ENCODE data around the gene KANSL1. TPM values are rescaled to one million over a fixed set of nuclear protein-coding genes. Genes with fewer than 3 reads are reported as not detected.

Gene KANSL1
- total and polyA plus RNA-seq, 9 of the 15 experiments (the other 6 are each of a cell fraction or from before 2014, with no cell fraction given): 3.6 to 55.4 (median 31.8) TPM

- ATAC-seq: no peak
- POLR2A ChIA-PET: interaction anchor here (0.8 to 1.5 kb wide), 4 partner anchors 11 to 152 kb away, joined by 3 to 4 read pairs (median 4); no protein-coding TSS in a partner anchor
- in situ Hi-C loops (cut with MboI): no loop called here
Observed at GRCh38 chr17:46039592-46040186, 153.5 kb downstream of the KANSL1 start.

GRCh38 chr17:46038937-46039336, 154.3 kb downstream of the KANSL1 start:
- in situ Hi-C loops (cut with MboI): no loop called here
- TF ChIP-seq SIN3A (IDR thresholded peaks at IDR 0.05; ENCODE audit: borderline replicate concordance in 2 of 2, control insufficient read depth in 1 of 2, low read depth in 2 of 2, low read length in 2 of 2) (no peak), GATA2 (CRISPR knock-in tag; IDR thresholded peaks at IDR 0.05) (no peak), RFX7 (CRISPR knock-in tag; IDR thresholded peaks at IDR 0.05) (no peak), NR2C2 (CRISPR knock-in tag; IDR thresholded peaks at IDR 0.05) (no peak), NR2C2 (tag; IDR thresholded peaks at IDR 0.05) (no peak), RFX1 (IDR thresholded peaks at IDR 0.05) (no peak), PTTG1 (tag; IDR thresholded peaks at IDR 0.05; ENCODE audit: low read depth) (no peak)
- TF ChIP-seq, protein P1, sequence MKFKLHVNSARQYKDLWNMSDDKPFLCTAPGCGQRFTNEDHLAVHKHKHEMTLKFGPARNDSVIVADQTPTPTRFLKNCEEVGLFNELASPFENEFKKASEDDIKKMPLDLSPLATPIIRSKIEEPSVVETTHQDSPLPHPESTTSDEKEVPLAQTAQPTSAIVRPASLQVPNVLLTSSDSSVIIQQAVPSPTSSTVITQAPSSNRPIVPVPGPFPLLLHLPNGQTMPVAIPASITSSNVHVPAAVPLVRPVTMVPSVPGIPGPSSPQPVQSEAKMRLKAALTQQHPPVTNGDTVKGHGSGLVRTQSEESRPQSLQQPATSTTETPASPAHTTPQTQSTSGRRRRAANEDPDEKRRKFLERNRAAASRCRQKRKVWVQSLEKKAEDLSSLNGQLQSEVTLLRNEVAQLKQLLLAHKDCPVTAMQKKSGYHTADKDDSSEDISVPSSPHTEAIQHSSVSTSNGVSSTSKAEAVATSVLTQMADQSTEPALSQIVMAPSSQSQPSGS (CRISPR knock-in tag; IDR thresholded peaks at IDR 0.05): no peak
- TF ChIP-seq, protein P2, sequence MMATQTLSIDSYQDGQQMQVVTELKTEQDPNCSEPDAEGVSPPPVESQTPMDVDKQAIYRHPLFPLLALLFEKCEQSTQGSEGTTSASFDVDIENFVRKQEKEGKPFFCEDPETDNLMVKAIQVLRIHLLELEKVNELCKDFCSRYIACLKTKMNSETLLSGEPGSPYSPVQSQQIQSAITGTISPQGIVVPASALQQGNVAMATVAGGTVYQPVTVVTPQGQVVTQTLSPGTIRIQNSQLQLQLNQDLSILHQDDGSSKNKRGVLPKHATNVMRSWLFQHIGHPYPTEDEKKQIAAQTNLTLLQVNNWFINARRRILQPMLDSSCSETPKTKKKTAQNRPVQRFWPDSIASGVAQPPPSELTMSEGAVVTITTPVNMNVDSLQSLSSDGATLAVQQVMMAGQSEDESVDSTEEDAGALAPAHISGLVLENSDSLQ (IDR thresholded peaks at IDR 0.05): no peak

More at GRCh38 chr17:46039592-46040186, 153.5 kb downstream of the KANSL1 start:
- peaks cover 10% of the 10 kb centered on the region; the same call in 2 of the 3 replicates for H3K79me2 ChIP-seq (ENCODE audit: control insufficient read depth, insufficient read depth, low read length)
- intact Hi-C loops (cut with micrococcal nuclease): no loop called here
- WGBS (ENCODE audit: insufficient coverage, low coverage, missing lambda C conversion rate): 59% methylated on average over 5 of the region's 5 CpGs
- H3K27ac ChIP-seq (ENCODE audit: extremely low read depth, low read depth, low read length): no peak overlapping the region
- H3K4me2 ChIP-seq (ENCODE audit: insufficient read depth, low read length): no peak overlapping the region
- TF ChIP-seq CBFA2T3 (IDR thresholded peaks at IDR 0.05) (peak; percentile 55), HDAC1 (IDR thresholded peaks at IDR 0.05) (0 out of 4 replicates have a peak, but pooled peaks of 1 of the 2 experiments have one; percentile 18), ZNF23 (CRISPR knock-in tag; IDR thresholded peaks at IDR 0.05) (no peak), TAL1 (IDR thresholded peaks at IDR 0.05) (peak; percentile 24; the same call in 1 of the 2 replicates), KDM1A (IDR thresholded peaks at IDR 0.05) (peak; percentile 62 to 79), CBFA2T2 (conservative IDR thresholded peaks at IDR 0.05) (peak; percentile 23), RCOR1 (IDR thresholded peaks at IDR 0.05; ENCODE audit: borderline replicate concordance in 1 of 2, low read depth in 2 of 2, low read length in 2 of 2) (peak; percentile 53 to 71; a peak in 2 of 4 replicates), POLR2B (IDR thresholded peaks at IDR 0.05; ENCODE audit: low read depth, partially characterized antibody) (no peak), TCF3 (CRISPR knock-in tag; IDR thresholded peaks at IDR 0.05) (no peak), NFIC (IDR thresholded peaks at IDR 0.05) (peak; percentile 64)
- H3K9me1 ChIP-seq (ENCODE audit: control insufficient read depth, insufficient read depth, low read length): no peaks in the 10 kb centered on the region
- H3K4me3 ChIP-seq: no peak overlapping the region
- H3K9ac ChIP-seq (ENCODE audit: insufficient read depth in 1 of 2, low read depth in 2 of 2, low read length in 2 of 2): no peak overlapping the region
- CTCF ChIA-PET (ENCODE audit: low intra/inter-chr PET ratio): interaction anchor here (0.7 kb wide), 1 partner anchor 10 kb away, joined by 3 read pairs; no protein-coding TSS in a partner anchor
- FAIRE-seq (no peak), DNase-seq (ENCODE audit: extremely low read depth in 1 of 4, low spot score in 3 of 4) (peak in 1 of 4 experiments; percentile 22)
- H3K4me1 ChIP-seq (replicated peaks in 1 of 2; ENCODE audit: control insufficient read depth in 2 of 2, insufficient read depth in 2 of 2, low read length in 2 of 2): peaks cover 0 to 5% of the 10 kb centered on the region in 2 experiments; a peak in 2 of 5 replicates
- H2AFZ ChIP-seq (ENCODE audit: low read depth, low read length): no peak overlapping the region
- H4K20me1 ChIP-seq (replicated peaks; ENCODE audit: control insufficient read depth, insufficient read depth, low read length): no peaks in the 10 kb centered on the region
- no peaks in the 10 kb centered on the region for H3K9me3 ChIP-seq (replicated peaks; ENCODE audit: control insufficient read depth, insufficient read depth, low read depth, low read length)
- H3K27me3 ChIP-seq (ENCODE audit: control insufficient read depth in 2 of 2, insufficient read depth in 2 of 2, low read length in 2 of 2): no peaks in the 10 kb centered on the region; a peak in 1 of 5 replicates
- peaks cover 96% of the 10 kb centered on the region for H3K36me3 ChIP-seq (ENCODE audit: control insufficient read depth, insufficient read depth, low read length)
- BruUV-seq (replicated peaks): no TSS peak

More at GRCh38 chr17:46038937-46039336, 154.3 kb downstream of the KANSL1 start:
- H3K27ac ChIP-seq (ENCODE audit: extremely low read depth, low read depth, low read length): no peak overlapping the region
- no peaks in the 10 kb centered on the region for H3K9me3 ChIP-seq (replicated peaks; ENCODE audit: control insufficient read depth, insufficient read depth, low read depth, low read length)
- no peak for FAIRE-seq
- no peak for DNase-seq (ENCODE audit: extremely low read depth in 1 of 4, low spot score in 3 of 4)
- no TSS peak for BruUV-seq (replicated peaks)
- peaks cover 97% of the 10 kb centered on the region for H3K36me3 ChIP-seq (ENCODE audit: control insufficient read depth, insufficient read depth, low read length)
- intact Hi-C loops (cut with micrococcal nuclease): no loop called here
- no peak overlapping the region for H3K4me3 ChIP-seq
- ATAC-seq: no peak
- no peaks in the 10 kb centered on the region; a peak in 1 of 5 replicates for H3K27me3 ChIP-seq (ENCODE audit: control insufficient read depth in 2 of 2, insufficient read depth in 2 of 2, low read length in 2 of 2)
- peaks cover 7% of the 10 kb centered on the region; the same call in 1 of the 3 replicates for H3K79me2 ChIP-seq (ENCODE audit: control insufficient read depth, insufficient read depth, low read length)
- ChIA-PET POLR2A (interaction anchor here (0.8 to 1.5 kb wide), 5 partner anchors 11 to 152 kb away, joined by 3 to 4 read pairs (median 3); no protein-coding TSS in a partner anchor), CTCF (ENCODE audit: low intra/inter-chr PET ratio) (no interaction called here)
- H4K20me1 ChIP-seq (replicated peaks; ENCODE audit: control insufficient read depth, insufficient read depth, low read length): no peaks in the 10 kb centered on the region
- no peaks in the 10 kb centered on the region for H3K9me1 ChIP-seq (ENCODE audit: control insufficient read depth, insufficient read depth, low read length)
- no peak overlapping the region for H3K9ac ChIP-seq (ENCODE audit: insufficient read depth in 1 of 2, low read depth in 2 of 2, low read length in 2 of 2)
- WGBS (ENCODE audit: insufficient coverage, low coverage, missing lambda C conversion rate): 93% methylated on average over 10 of the region's 12 CpGs
- H3K4me2 ChIP-seq (ENCODE audit: insufficient read depth, low read length): no peak overlapping the region
- 0 out of 5 replicates have a peak, but pooled peaks cover 0 to under 1% of the 10 kb centered on the region in 2 experiments for H3K4me1 ChIP-seq (replicated peaks in 1 of 2; ENCODE audit: control insufficient read depth in 2 of 2, insufficient read depth in 2 of 2, low read length in 2 of 2)
- no peak overlapping the region for H2AFZ ChIP-seq (ENCODE audit: low read depth, low read length)

Data from K562 (cell line).